Measurements from ENCODE around the gene SCARB2.

DNA sequence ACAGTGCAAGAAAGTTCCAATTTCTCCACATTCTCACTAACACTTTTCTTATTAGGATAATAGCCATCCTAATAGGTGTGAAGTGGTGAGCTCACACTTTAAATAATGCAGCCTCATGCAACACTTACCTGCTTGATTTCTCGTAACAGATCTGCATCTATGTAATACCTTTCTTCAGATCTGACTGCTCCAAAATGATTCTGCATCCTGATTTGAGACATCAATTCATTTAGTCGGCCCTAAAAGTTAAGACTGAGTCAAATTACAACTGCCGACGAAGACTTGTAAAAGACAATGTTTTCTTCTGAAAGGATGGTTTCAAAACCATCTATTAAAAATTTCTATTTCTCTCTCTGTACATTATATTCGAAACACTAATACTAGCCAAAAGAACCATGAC lies 96.1 kb downstream of the SCARB2 start:
- TF ChIP-seq CTCF (optimal IDR thresholded peaks at IDR 0.05 in 1 of 3, IDR thresholded peaks at IDR 0.05 in 1 of 3, conservative IDR thresholded peaks at IDR 0.05 in 1 of 3; ENCODE audit: extremely low read depth in 1 of 3, insufficient read depth in 2 of 3, low read length in 3 of 3) (no peak), EZH2 (IDR thresholded peaks at IDR 0.05; ENCODE audit: low read length) (no peak)

All from keratinocyte (primary cell).